ENCODE data around the gene TNFRSF19. TPM values are rescaled to one million over a fixed set of nuclear protein-coding genes. Genes with fewer than 3 reads are reported as not detected.
A peak's percentile ranks its signal among the peaks of the same experiment; 100 is the strongest.

Gene TNFRSF19
- total RNA-seq, 1 donor from 2014 or later = not detected

DNA sequence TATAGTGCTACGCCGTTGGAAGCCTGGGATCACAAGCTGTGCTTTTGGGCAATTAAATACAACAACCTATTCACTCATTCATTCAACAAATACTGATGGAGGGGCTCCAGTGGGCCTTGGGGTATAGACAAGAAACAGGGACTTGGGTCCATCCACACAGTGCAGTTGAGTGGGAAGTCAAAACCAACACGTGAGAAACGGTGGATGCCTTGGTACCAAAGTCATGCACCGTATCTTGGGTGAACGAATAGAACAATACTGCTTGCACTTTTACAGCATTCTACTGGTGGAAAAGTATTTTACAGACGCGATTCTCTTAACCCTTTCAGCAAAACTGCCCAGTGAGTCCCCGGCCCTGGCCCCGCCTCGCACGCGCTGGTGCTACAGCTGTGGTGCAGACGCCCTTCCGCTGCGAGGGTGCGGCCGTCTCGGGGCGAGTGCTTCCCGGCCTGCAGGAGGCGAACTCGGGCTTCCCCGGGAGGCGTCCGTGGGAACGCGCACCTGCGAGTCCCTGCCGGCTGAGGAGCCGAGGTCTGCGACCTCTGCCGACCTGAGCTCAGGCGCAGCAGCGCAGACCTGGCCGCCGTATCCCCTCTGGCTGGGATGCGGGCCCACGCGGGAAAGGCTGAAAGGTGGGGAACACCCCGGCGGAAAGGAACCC lies 8.3 kb downstream of the TNFRSF19 start:
- TF ChIP-seq, protein P1, sequence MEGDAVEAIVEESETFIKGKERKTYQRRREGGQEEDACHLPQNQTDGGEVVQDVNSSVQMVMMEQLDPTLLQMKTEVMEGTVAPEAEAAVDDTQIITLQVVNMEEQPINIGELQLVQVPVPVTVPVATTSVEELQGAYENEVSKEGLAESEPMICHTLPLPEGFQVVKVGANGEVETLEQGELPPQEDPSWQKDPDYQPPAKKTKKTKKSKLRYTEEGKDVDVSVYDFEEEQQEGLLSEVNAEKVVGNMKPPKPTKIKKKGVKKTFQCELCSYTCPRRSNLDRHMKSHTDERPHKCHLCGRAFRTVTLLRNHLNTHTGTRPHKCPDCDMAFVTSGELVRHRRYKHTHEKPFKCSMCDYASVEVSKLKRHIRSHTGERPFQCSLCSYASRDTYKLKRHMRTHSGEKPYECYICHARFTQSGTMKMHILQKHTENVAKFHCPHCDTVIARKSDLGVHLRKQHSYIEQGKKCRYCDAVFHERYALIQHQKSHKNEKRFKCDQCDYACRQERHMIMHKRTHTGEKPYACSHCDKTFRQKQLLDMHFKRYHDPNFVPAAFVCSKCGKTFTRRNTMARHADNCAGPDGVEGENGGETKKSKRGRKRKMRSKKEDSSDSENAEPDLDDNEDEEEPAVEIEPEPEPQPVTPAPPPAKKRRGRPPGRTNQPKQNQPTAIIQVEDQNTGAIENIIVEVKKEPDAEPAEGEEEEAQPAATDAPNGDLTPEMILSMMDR (IDR thresholded peaks at IDR 0.05) = no peak
- ATAC-seq (ENCODE audit: low read depth) (peak; percentile 47), DNase-seq (peak; percentile 54)
- Mint-ChIP-seq H3K4me1 (peaks cover 11% of the 10 kb centered on the region), H3K36me3 (ENCODE audit: low read depth) (no peaks in the 10 kb centered on the region), H3K27ac (peak overlapping the region; percentile 41), H3K9me3 (no peaks in the 10 kb centered on the region), H3K27me3 (peaks cover 27% of the 10 kb centered on the region), H3K4me3 (peak overlapping the region; percentile 79)
- ChIA-PET CTCF (interaction anchor here (1.2 to 1.4 kb wide), 3 partner anchors 290 to 310 kb away, joined by 3 to 4 read pairs (median 3); partner anchors contain the start of gene MIPEP), POLR2A (interaction anchor here (0.6 to 1.4 kb wide), 5 partner anchors 47 to 1975 kb away, joined by 3 to 7 read pairs (median 4); partner anchors contain the start of genes MICU2 and MIPEP)
- intact Hi-C loops (cut with micrococcal nuclease) = loop anchor here (1.0 to 10.0 kb wide), 13 partner anchors 112 to 1974 kb away; partner anchors contain the start of genes MICU2, MIPEP, PARP4 and SPATA13

DNA sequence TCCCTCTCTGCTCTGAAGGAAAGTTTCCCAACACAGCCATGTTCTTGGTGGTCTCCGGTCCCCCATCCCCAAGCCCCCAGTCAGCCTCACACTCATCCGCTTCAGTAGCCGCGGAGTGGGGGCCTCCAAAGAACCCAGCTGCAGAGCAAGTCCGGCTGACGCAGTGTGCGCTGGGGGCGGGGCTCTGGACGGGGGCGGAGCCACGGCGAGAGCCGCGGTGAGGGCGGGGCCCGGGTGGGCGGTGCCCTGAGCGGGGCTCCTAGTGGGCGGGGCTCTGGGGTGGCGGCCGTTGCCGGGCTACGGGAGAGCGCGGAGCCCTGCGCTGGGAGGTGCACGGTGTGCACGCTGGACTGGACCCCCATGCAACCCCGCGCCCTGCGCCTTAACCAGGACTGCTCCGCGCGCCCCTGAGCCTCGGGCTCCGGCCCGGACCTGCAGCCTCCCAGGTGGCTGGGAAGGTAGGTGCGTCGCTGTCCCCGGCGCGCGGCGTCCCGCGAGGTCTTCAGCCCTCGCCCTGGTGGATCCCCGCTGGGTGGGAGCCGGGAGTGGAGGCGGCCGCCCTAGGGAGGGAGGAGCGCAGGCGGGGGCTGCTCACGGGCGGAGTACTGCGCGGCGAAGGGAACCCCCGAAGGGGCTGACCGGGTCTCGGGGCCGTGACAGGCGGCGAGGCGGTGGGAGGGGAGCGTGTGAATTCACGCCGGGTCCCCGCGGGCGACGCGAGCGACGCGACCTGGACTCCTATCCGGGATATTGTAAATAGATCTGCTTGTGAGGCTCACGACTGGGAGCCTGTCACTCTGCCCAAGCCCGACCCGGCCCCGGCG lies 9.1 kb downstream of the TNFRSF19 start:
- Mint-ChIP-seq H3K27ac (peak overlapping the region; percentile 41), H3K4me1 (peaks cover 11% of the 10 kb centered on the region), H3K9me3 (no peaks in the 10 kb centered on the region), H3K36me3 (ENCODE audit: low read depth) (no peaks in the 10 kb centered on the region), H3K4me3 (peak overlapping the region; percentile 79), H3K27me3 (peaks cover 31% of the 10 kb centered on the region)
- DNase-seq = peak; percentile 95
- POLR2A ChIA-PET = interaction anchor here (0.6 to 1.4 kb wide), 4 partner anchors 46 to 1975 kb away, joined by 3 to 7 read pairs (median 4); partner anchors contain the start of genes MICU2 and MIPEP
- CTCF ChIA-PET = interaction anchor here (1.2 to 1.4 kb wide), 3 partner anchors 289 to 310 kb away, joined by 3 to 4 read pairs (median 3); partner anchors contain the start of gene MIPEP
- peak; percentile 97 for ATAC-seq (ENCODE audit: low read depth)
- intact Hi-C loops (cut with micrococcal nuclease) = loop anchor here (1.0 to 10.0 kb wide), 11 partner anchors 112 to 1974 kb away; partner anchors contain the start of genes MICU2, MIPEP and PARP4
- TF ChIP-seq, protein P1 (IDR thresholded peaks at IDR 0.05) = no peak

DNA sequence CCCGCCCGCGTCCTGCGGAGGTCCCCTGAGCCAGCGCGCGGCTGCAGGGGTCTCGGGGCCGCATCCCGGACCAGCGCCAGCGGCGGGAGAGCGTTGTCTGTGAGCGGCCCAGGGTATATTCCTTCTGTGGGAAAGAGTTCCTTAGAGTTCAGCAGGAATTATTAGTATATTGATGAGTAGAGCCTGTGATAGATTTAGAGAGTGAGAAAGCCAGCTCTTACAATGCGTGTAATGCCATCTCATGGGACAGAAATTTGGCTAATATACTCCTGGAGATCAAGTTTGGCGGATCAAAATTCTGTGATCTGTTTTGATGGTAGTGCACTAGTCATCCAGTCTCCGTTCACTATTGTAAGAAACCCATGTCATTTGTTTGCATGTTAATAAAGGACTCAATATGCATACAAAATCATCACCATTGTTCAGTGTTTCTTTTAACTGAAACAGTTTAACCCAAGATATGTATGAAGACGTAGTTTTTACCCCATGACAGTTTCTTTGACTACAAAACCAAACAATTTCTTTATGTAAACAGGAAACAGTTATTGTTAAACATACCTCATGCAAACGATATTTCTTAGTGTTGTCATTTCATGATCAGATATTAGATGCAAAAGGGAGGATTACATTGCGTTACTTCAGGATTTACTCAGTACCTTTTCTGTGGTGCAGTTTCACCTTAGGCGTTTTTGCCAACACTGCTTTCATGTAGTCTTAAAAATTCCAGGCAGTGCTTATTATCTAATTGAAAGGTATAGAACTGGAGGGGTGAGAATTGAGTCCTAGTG lies 9.9 kb downstream of the TNFRSF19 start:
- Mint-ChIP-seq H3K9me3 (no peaks in the 10 kb centered on the region), H3K27me3 (peaks cover 31% of the 10 kb centered on the region)

DNA sequence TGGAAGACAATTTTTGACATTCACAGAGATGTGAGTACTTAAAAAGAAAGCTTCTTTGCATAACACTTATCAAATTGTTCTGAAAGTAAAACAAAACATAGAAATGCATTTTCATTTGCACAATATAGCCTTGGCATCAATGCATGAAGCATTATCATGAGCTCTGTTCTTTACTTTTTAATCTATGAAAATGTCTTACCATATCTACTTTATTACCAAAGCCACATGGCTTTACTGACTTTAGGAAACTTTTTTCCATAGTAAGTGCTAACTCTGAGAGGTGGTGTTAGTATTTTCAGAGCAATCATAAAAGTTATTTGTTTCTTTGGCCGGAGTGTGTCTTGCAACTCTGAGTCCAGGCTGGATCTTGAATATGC lies 10.5 kb downstream of the TNFRSF19 start:
- peaks cover 10% of the 10 kb centered on the region for H3K4me1 Mint-ChIP-seq
- CTCF ChIA-PET = no interaction called here
- no peaks in the 10 kb centered on the region for H3K36me3 Mint-ChIP-seq (ENCODE audit: low read depth)
- peaks cover 32% of the 10 kb centered on the region for H3K27me3 Mint-ChIP-seq
- intact Hi-C loops (cut with micrococcal nuclease) = no loop called here
- TF ChIP-seq, protein P1 (IDR thresholded peaks at IDR 0.05) = no peak
- no peaks in the 10 kb centered on the region for H3K9me3 Mint-ChIP-seq
- ATAC-seq (ENCODE audit: low read depth) (no peak), DNase-seq (no peak)
- no peak overlapping the region for H3K4me3 Mint-ChIP-seq
- H3K27ac Mint-ChIP-seq = no peak overlapping the region
- POLR2A ChIA-PET = no interaction called here

More for the DNA sequence above, 9.9 kb downstream of the TNFRSF19 start:
- ChIA-PET POLR2A (no interaction called here), CTCF (no interaction called here)
- ATAC-seq (ENCODE audit: low read depth) (no peak), DNase-seq (no peak)
- H3K4me3 Mint-ChIP-seq = peak overlapping the region; percentile 79
- H3K36me3 Mint-ChIP-seq (ENCODE audit: low read depth) = no peaks in the 10 kb centered on the region
- intact Hi-C loops (cut with micrococcal nuclease) = loop anchor here (1.0 to 10.0 kb wide), 11 partner anchors 113 to 1975 kb away; partner anchors contain the start of genes MICU2, MIPEP and PARP4
- no peak overlapping the region for H3K27ac Mint-ChIP-seq
- H3K4me1 Mint-ChIP-seq = peaks cover 10% of the 10 kb centered on the region
- TF ChIP-seq, protein P1 (IDR thresholded peaks at IDR 0.05) = no peak
